T-helper 2 cell (primary cell): Measurements from ENCODE around the gene SULT1A2.
"Not testable (repeated sequence)": the region's sequence is repeated elsewhere in the genome, so short reads cannot be mapped to it uniquely, and the experiment has no call there.

Experiments used
- DNase-seq, 5 experiments: peaks; one replicate each; pipeline versions ENCODE4 v3.0.0 to v3.0.0-alpha.2; 2012 to 2022

Gene SULT1A2

DNA sequence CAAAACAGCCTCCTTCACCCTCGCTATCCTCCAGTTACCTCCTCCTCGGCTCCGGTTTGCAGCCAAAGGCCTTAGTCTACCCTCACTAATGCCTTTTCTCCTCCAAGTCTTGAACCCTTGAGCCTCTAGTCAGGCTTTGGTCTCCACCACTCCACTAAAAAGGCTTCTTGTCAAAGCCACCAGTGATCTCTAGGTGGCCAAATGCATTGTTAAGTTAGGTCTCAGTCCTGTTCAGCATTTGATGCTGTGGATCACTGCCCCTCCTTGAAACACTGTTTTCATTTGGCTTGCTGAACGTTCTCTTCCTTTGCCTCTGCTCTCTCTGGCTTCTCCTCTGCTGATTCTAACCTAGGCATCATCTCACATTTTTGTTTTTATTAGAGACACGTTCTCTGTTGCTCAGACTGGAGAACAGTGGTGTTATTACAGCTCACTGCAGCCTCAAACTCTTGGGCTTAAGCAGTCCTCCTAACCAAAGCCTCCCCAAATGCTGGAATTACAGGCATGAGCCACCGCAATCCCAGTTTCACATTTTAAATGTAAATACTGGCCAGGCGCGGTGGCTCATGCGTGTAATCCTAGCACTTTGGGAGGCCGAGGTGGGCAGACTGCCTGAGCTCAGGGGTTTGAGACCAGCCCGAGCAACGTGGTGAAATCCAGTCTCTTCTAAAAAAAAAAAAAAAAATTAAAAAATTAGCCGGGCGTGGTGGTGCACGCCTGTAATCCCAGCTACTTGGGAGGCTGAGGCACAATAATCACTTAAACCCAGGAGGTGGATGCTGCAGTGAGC, 42.0 kb downstream of the SULT1A2 start:
- peak in 1 of 5 experiments; percentile 22 for DNase-seq

DNA sequence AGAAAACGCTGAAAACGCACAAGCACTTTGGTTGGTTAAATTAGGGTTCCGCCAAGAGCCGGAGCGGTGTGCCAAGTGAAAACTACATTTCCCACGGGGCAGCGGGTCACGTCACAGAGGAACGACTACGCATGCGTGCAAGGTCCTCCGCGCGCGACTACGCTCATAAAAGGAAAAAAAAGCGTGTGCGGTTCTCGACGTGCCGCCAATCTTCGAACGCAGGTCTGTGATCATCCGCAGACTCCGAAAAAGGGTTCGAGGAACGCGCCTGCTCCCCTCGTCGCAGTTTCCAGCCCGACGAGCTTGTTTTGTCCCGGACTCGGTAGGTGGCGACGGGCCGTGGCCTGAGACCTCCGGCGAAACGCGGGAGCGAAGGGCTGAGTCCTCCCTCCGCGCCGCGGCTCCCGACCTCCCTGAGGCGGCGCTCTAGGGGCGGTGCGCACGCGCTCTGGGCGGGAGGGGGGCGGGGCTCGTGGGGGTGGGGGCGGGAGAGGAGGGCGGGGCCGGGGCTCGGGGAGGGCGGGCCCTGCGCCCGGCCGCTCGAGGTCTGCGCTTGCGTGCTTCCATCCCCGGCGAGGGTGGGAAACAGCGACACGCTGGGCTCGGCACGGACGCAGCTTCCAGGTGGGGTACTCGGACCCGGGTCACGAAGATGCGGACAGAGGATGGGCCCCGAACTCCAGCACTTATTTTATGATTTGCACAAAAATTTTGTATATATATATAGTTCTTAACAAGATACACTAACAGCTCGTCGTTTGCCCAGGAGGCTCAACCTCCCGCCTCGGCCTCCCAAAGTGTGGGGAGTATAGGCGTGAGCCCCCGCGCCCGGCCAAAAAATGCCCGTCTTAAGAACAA, 42.8 kb downstream of the SULT1A2 start, which contains the start of gene SGF29:
Gene SGF29, plus strand, starts transcription at position 145 of the 858 bp plus-strand sequence. CDS start 27,150 bp downstream, outside the sequence.
- DNase-seq, result peak; percentile 78 to 96 (median 90)

DNA sequence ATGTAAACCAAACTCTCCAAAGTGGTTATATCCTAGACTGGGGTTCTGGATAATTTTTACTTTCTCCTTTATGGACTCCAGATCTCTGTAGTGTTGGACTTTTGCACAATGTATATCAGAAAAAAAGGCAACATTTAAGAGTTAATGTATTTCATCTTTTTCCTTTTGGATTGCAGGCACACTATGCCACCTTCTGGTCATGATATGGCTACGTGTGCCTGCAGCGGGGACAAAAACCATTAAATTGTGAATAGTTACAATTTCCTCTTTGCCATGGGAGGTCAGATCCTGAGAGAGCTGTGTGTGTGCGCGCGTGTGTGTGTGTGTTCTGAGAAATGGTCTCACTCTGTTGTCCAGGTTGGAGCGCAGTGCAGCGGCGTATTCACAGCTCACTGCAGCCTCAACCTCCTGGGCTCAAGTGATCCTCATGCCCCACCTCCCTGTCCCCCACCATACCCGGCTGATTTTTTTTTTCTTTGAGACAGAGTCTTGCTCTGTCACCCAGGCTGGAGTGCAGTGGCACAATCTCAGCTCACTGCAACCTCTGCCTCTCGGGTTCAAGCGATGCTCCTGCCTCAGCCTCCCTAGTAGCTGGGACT, 47.5 kb downstream of the SULT1A2 start:
- peak in 1 of 5 experiments; percentile 57 for DNase-seq

DNA sequence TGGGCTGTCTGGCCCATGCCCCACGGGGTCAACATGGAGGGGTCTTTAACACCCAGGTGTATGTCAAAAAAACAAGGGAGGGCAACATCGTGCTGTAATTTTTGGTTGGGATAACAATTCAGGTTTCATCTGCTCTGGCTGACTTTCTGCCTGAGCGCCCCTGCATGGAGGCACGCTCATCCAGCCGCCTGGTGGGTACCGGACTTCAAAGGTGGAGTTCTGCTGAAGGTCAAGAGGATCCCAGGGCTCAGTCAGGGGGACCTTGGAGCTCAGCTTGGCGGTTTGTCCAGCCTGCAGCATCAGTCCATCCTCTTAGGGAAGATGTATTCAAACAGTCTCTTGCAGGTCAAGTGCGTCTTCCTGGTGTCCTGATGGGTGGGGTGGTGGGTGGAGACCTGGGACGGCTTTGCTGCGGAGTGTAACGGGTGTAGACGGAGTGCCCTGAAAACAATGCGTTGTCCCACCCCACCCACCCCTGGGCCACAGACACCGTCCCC, 48.5 kb downstream of the SULT1A2 start:
- no peak for DNase-seq

DNA sequence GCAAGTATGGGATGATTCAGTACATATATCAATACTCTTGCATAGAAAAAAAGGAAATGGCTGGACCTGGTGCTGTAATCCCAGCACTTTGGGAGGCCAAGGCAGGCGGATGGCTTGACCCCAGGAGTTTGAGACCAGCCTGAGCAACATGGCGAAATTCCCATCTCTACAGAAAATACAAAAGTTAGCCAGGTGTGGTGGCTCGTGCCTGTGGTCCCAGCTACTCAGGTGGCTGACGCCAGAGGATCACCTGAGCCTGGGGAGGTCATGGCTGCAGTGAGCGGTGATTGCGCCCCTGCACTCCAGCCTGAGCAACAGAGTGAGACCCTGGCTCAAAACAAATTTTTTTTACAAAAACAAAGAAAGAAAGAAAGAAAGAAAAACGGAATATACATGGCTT, 50.2 kb downstream of the SULT1A2 start:
- no peak for DNase-seq

DNA sequence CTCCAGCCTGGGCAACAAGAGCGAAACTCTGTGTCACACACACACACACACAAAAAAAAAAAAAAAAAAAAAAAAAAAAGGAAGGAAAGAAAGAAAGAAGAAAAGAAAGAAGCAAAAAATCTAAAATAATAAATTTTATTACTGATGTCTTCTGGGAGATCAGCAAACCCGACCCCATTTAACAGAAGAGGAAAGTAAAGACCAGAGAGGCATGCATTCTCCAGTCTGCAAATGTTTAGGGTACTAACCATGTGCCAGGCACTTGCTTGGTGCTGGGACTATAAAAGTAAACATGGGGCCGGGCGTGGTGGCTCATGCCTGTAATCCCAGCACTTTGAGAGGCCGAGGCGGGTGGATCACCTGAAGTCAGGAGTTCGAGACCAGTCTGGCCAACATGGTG, 50.9 kb downstream of the SULT1A2 start:
- DNase-seq, result not testable (repeated sequence)

DNA sequence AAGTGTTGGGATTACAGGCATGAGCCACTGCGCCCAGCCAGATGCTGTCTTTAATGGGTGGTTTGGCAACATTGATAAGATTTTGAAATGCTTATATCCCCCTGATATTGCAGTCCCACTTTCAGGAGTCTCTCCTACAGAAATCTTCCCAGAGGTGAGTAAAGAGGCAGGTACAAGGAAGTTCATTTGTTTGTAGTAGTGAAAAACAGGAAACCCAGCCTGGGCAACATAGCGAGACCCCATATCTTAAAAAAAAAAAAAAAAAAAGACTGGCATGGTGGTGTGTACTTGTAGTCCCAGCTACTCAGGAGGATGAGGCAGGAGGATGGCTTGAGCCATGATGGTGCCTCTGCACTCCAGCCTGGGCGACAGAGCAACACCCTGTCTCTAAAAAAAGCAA, 51.9 kb downstream of the SULT1A2 start:
- DNase-seq, result no peak

DNA sequence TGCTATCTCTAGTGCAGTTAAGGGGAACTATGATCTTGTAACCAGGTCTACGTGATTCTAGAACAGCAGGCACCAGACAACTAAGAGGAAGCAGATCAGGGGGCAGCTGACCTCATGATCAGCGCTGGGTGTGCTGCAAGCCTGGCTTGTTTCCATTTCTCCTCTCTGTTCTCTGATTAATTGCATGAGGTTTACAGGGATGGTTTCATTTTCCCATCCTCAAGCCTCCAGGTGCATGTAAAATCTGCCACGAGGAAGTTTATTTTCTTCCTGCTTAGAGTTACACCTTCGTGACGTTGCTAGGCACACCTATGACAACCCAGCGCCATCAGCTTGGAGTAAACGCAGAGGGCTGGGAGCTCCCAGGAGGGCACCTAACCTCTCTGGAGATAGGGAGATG, 53.8 kb downstream of the SULT1A2 start:
- no peak for DNase-seq

DNA sequence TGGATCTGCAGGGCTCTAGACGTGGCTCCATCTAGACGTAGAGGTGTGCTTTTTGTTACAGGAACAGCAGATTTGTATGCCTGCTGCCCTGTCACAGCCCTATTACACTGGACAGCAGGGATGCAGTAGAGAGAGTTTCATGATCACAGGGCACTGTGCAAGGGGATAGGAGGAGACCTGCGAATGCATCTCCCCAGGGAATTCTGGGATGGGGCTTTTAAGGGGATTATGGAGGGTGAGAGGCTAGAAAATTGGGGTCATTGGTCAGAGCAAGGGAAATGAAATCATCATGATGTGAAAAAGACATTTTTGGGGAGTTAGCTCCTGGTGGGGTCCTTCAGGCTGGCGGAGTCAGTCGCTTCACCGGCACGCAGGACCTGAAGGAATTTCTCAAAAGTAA, 54.2 kb downstream of the SULT1A2 start:
- DNase-seq, result no peak
